ENCODE results near the gene ATRNL1. TPM values are rescaled to one million over a fixed set of nuclear protein-coding genes. Genes with fewer than 3 reads are reported as not detected.

Gene ATRNL1
- total RNA-seq, 1 experiment from 2014 or later, result 28.7 TPM

GRCh38 chr10:115125505-115125904 is 32.3 kb downstream of the ATRNL1 start (continued):
- no peak for TF ChIP-seq ARID4B (CRISPR knock-in tag; IDR thresholded peaks at IDR 0.05; ENCODE audit: borderline replicate concordance)
- TF ChIP-seq JUN (CRISPR knock-in tag; IDR thresholded peaks at IDR 0.05), result no peak
- no peak for TF ChIP-seq PRDM15 (CRISPR knock-in tag; IDR thresholded peaks at IDR 0.05)
- TF ChIP-seq E2F4 (CRISPR knock-in tag; IDR thresholded peaks at IDR 0.05; ENCODE audit: borderline replicate concordance, low read depth), result no peak
- no peak for TF ChIP-seq GRHL2 (CRISPR knock-in tag; IDR thresholded peaks at IDR 0.05; ENCODE audit: insufficient replicate concordance, severe bottlenecking)
- no peak for TF ChIP-seq TP53 (CRISPR knock-in tag; IDR thresholded peaks at IDR 0.05)
- no peak for TF ChIP-seq ZNF232 (CRISPR knock-in tag; IDR thresholded peaks at IDR 0.05)
- no peak for TF ChIP-seq ATF6 (CRISPR knock-in tag; IDR thresholded peaks at IDR 0.05)
- TF ChIP-seq ETV6 (CRISPR knock-in tag; IDR thresholded peaks at IDR 0.05), result no peak
- TF ChIP-seq KAT7 (CRISPR knock-in tag; IDR thresholded peaks at IDR 0.05; ENCODE audit: borderline replicate concordance), result no peak

- Mint-ChIP-seq H3K36me3 (peaks cover 23% of the 10 kb centered on the region), H3K27me3 (ENCODE audit: low read depth) (no peaks in the 10 kb centered on the region), H3K27ac (no peak overlapping the region), H3K4me1 (no peaks in the 10 kb centered on the region), H3K9me3 (peaks cover 21% of the 10 kb centered on the region; the same call in 1 of the 2 replicates), H3K4me3 (no peak overlapping the region)
- no peak for ATAC-seq
- no peak for DNase-seq (ENCODE audit: low spot score)
- ChIA-PET POLR2A (no interaction called here), CTCF (interaction anchor here (0.6 to 1.6 kb wide), 17 partner anchors 34 to 826 kb away, joined by 3 to 32 read pairs (median 4); no protein-coding TSS in a partner anchor)
- no peak for TF ChIP-seq ZNF512 (CRISPR knock-in tag; IDR thresholded peaks at IDR 0.05; ENCODE audit: borderline replicate concordance)
- no peak; the same call in 1 of the 2 replicates for TF ChIP-seq CTCF (IDR thresholded peaks at IDR 0.05)
- TF ChIP-seq EMX1 (CRISPR knock-in tag; IDR thresholded peaks at IDR 0.05), result no peak
- TF ChIP-seq HMGA2 (CRISPR knock-in tag; IDR thresholded peaks at IDR 0.05), result no peak
- no peak for TF ChIP-seq ZSCAN18 (CRISPR knock-in tag; IDR thresholded peaks at IDR 0.05)
- TF ChIP-seq RORB (CRISPR knock-in tag; IDR thresholded peaks at IDR 0.05), result no peak
- TF ChIP-seq ZNF416 (CRISPR knock-in tag; IDR thresholded peaks at IDR 0.05), result no peak
- TF ChIP-seq MAX (CRISPR knock-in tag; IDR thresholded peaks at IDR 0.05), result no peak
- TF ChIP-seq ZNF317 (CRISPR knock-in tag; IDR thresholded peaks at IDR 0.05; ENCODE audit: borderline replicate concordance, low read depth), result no peak
- no peak for TF ChIP-seq RELA (CRISPR knock-in tag; IDR thresholded peaks at IDR 0.05; ENCODE audit: borderline replicate concordance)
Observed at GRCh38 chr10:115129752-115130151, 36.6 kb downstream of the ATRNL1 start.
